DND-41 (cell line): Measurements from ENCODE around the gene TCF12.

Source experiments
- ATAC-seq: fragments of 200-7000 bp; cut with Tn5 transposase; 3 replicates; pipeline ENCODE4 v1.9.1; 2021; ENCODE audit warnings: low read depth; ENCODE audit not compliant: insufficient read depth
- DNase-seq: peaks from one replicate; pipeline ENCODE4 v3.0.0-alpha.2; 2020
- H2AFZ ChIP-seq: 2 replicates; pipeline ENCODE4 v1.6.0; 2012; ENCODE audit warnings: low read depth, low read length
- H3K27ac ChIP-seq: 2 replicates; pipeline ENCODE4 v1.5.1; 2012; ENCODE audit warnings: low read length, inconsistent platforms
- H3K27me3 ChIP-seq: fragments of 200-600 bp; sonication (generic); 2 replicates; pipeline ENCODE4 v1.6.0; 2012; ENCODE audit warnings: low read length, mild to moderate bottlenecking, inconsistent platforms; ENCODE audit not compliant: insufficient read depth, poor library complexity
- H3K36me3 ChIP-seq: 2 replicates; pipeline ENCODE4 v1.5.1; 2012; ENCODE audit warnings: low read length, inconsistent platforms; ENCODE audit not compliant: insufficient read depth
- H3K4me1 ChIP-seq: 2 replicates; pipeline ENCODE4 v1.5.1; 2012; ENCODE audit warnings: mild to moderate bottlenecking, low read length; ENCODE audit not compliant: insufficient read depth
- H3K4me2 ChIP-seq: 2 replicates; pipeline ENCODE4 v1.6.0; 2012; ENCODE audit warnings: mild to moderate bottlenecking, moderate library complexity, low read length, inconsistent platforms; ENCODE audit not compliant: insufficient read depth
- H3K4me3 ChIP-seq, 2 experiments: fragments of 200-600 bp in 1 of 2; shearing (Covaris generic) in 1 of 2; 2 replicates each; pipeline ENCODE4 v1.5.1; 2012 to 2016; ENCODE audit warnings: inconsistent platforms in 2 of 2, low read length in 2 of 2, mild to moderate bottlenecking in 2 of 2, low read depth in 1 of 2, moderate library complexity in 1 of 2
- H3K79me2 ChIP-seq: 2 replicates; pipeline ENCODE4 v1.6.0; 2012; ENCODE audit warnings: low read length, inconsistent platforms; ENCODE audit not compliant: insufficient read depth
- H3K9ac ChIP-seq: 2 replicates; pipeline ENCODE4 v1.6.0; 2012; ENCODE audit warnings: low read depth, mild to moderate bottlenecking, inconsistent platforms, low read length, moderate library complexity
- H3K9me3 ChIP-seq: 2 replicates; pipeline ENCODE4 v1.5.1; 2012; ENCODE audit warnings: low read length, moderate library complexity, mild to moderate bottlenecking, inconsistent platforms; ENCODE audit not compliant: insufficient read depth, severe bottlenecking
- H4K20me1 ChIP-seq: 2 replicates; pipeline ENCODE4 v1.6.0; 2012; ENCODE audit warnings: low read length; ENCODE audit not compliant: insufficient read depth
- CTCF ChIP-seq: IDR thresholded peaks from 2 replicates; pipeline ENCODE4 v1.5.1; 2012; ENCODE audit warnings: borderline replicate concordance, low read length, moderate library complexity, mild to moderate bottlenecking; ENCODE audit not compliant: poor library complexity, severe bottlenecking; ENCODE audit errors: extremely low read depth
- EZH2 ChIP-seq: IDR thresholded peaks from 3 replicates; pipeline ENCODE4 v1.6.1; 2012; ENCODE audit warnings: borderline replicate concordance, low read depth, mild to moderate bottlenecking, moderate library complexity, low read length, inconsistent platforms; ENCODE audit not compliant: severe bottlenecking

Gene TCF12

GRCh38 chr15:57124036-57124435 is 205.6 kb downstream of the TCF12 start:
- H3K9ac ChIP-seq = no peak overlapping the region
- H3K79me2 ChIP-seq = peaks cover 32% of the 10 kb centered on the region
- H2AFZ ChIP-seq = no peak overlapping the region
- H3K27ac ChIP-seq = no peak overlapping the region
- H3K27me3 ChIP-seq = no peaks in the 10 kb centered on the region
- no peaks in the 10 kb centered on the region for H3K9me3 ChIP-seq
- H3K36me3 ChIP-seq = peaks cover 17% of the 10 kb centered on the region
- no peak for DNase-seq
- H3K4me2 ChIP-seq = no peak overlapping the region
- H3K4me1 ChIP-seq = peaks cover 2% of the 10 kb centered on the region; the same call in 1 of the 2 replicates
- H3K4me3 ChIP-seq = no peak overlapping the region
- no peak for ATAC-seq
- no peaks in the 10 kb centered on the region for H4K20me1 ChIP-seq
- no peak for TF ChIP-seq EZH2
- TF ChIP-seq CTCF = no peak

- no peak overlapping the region for H3K4me2 ChIP-seq
- H3K36me3 ChIP-seq = peaks cover 7% of the 10 kb centered on the region; the same call in 1 of the 2 replicates
- peaks cover 22% of the 10 kb centered on the region for H3K79me2 ChIP-seq
- no peaks in the 10 kb centered on the region for H3K27me3 ChIP-seq
- H4K20me1 ChIP-seq = no peaks in the 10 kb centered on the region
- no peak overlapping the region for H3K4me3 ChIP-seq
- no peak overlapping the region for H3K27ac ChIP-seq
- DNase-seq = no peak
- no peak overlapping the region for H3K9ac ChIP-seq
- no peak for ATAC-seq
- no peak overlapping the region for H2AFZ ChIP-seq
- peaks cover 27% of the 10 kb centered on the region for H3K4me1 ChIP-seq
- TF ChIP-seq EZH2 (no peak), CTCF (no peak)
- no peaks in the 10 kb centered on the region for H3K9me3 ChIP-seq
Observed at GRCh38 chr15:57129064-57129463, 210.6 kb downstream of the TCF12 start.

GRCh38 chr15:57130956-57131355 is 212.5 kb downstream of the TCF12 start:
- no peaks in the 10 kb centered on the region for H3K9me3 ChIP-seq

More at GRCh38 chr15:57130956-57131355, 212.5 kb downstream of the TCF12 start:
- DNase-seq = no peak
- H3K27me3 ChIP-seq = no peaks in the 10 kb centered on the region
- H2AFZ ChIP-seq = no peak overlapping the region
- peaks cover 39% of the 10 kb centered on the region for H3K4me1 ChIP-seq
- H3K9ac ChIP-seq = no peak overlapping the region
- 0 out of 2 replicates have a peak, but pooled peaks cover 3% of the 10 kb centered on the region for H3K36me3 ChIP-seq
- H3K4me2 ChIP-seq = no peak overlapping the region
- H3K27ac ChIP-seq = no peak overlapping the region
- peaks cover 35% of the 10 kb centered on the region for H3K79me2 ChIP-seq
- ATAC-seq = peak; percentile 50
- no peaks in the 10 kb centered on the region; the same call in 1 of the 2 replicates for H4K20me1 ChIP-seq
- TF ChIP-seq EZH2 = no peak
- TF ChIP-seq CTCF = no peak
- no peak overlapping the region for H3K4me3 ChIP-seq
